Activated CD4-positive, alpha-beta T cell treated with anti-CD3 and anti-CD28 coated beads for 36 hours (primary cell): ENCODE results near the gene TROAP. TPM values are rescaled to one million over a fixed set of nuclear protein-coding genes. Genes with fewer than 3 reads are reported as not detected.

Source experiments
- ATAC-seq: fragments of 200-7000 bp; cut with Tn5 transposase; one replicate; pipeline ENCODE4 v1.10.0; 2021; ENCODE audit warnings: mild to moderate bottlenecking, moderate library complexity
- CTCF ChIA-PET: fragments of 350-600 bp; sonication (Branson Sonifier 250); formaldehyde crosslinking; loops from one replicate; lab custom pipeline; 2021; ENCODE audit warnings: antibody characterized with exemption; lab: Charles Lee
- POLR2A ChIA-PET: fragments of 350-600 bp; sonication (Branson Sonifier 250); formaldehyde crosslinking; loops from one replicate; lab custom pipeline; 2021; ENCODE audit warnings: antibody characterized with exemption, inconsistent platforms; lab: Charles Lee
- DNase-seq: peaks from one replicate; pipeline ENCODE4 v3.0.0-alpha.2; 2020
- H3K27ac Mint-ChIP-seq: one replicate; pipeline ENCODE4 v1.8.0; 2021; ENCODE audit warnings: mixed read lengths
- H3K27me3 Mint-ChIP-seq: one replicate; pipeline ENCODE4 v1.8.0; 2021; ENCODE audit warnings: mixed read lengths
- H3K36me3 Mint-ChIP-seq: one replicate; pipeline ENCODE4 v1.8.0; 2021; ENCODE audit warnings: low read depth, mixed read lengths
- H3K4me1 Mint-ChIP-seq: one replicate; pipeline ENCODE4 v1.8.0; 2021; ENCODE audit warnings: mixed read lengths
- H3K4me3 Mint-ChIP-seq: one replicate; pipeline ENCODE4 v1.8.0; 2021; ENCODE audit warnings: mild to moderate bottlenecking, moderate library complexity, mixed read lengths
- H3K9me3 Mint-ChIP-seq: one replicate; pipeline ENCODE4 v1.8.0; 2021; ENCODE audit warnings: low read depth, mixed read lengths
- intact Hi-C, 2 experiments: fragments of 100-400 bp; cut with DNase I in 1 of 2; cut with micrococcal nuclease in 1 of 2; formaldehyde crosslinking; loops; one replicate each; pipeline versions ENCODE4 v1.14.2 to v1.15.1; 2022 to 2024; cut with DNase I, micrococcal nuclease
- total RNA-seq, 2 experiments: library from RNA; stranded (reverse); gene quantifications; one replicate each; pipeline ENCODE4 v1.2.3, GENCODE V29; 2021

Gene TROAP
- total RNA-seq, 2 experiments from 2014 or later, result 64.5 to 84.3 TPM

GRCh38 chr12:49357103-49357678 is 34.1 kb downstream of the TROAP start:
- H3K4me1 Mint-ChIP-seq, result peaks cover 6% of the 10 kb centered on the region
- ChIA-PET POLR2A (no interaction called here), CTCF (interaction anchor here (0.5 to 14.1 kb wide), 35 partner anchors 8 to 533 kb away, joined by 3 to 374 read pairs (median 6); partner anchors contain the start of genes DNAJC22, PRPH and SPATS2)
- DNase-seq (no peak), ATAC-seq (no peak)
- peaks cover 30% of the 10 kb centered on the region for H3K27me3 Mint-ChIP-seq
- H3K27ac Mint-ChIP-seq, result no peak overlapping the region
- intact Hi-C loops, result loop anchor here in 1 of 2 experiments (5.0 kb wide), 1 partner anchor 265 kb away; the partner anchor contains the start of gene PRPF40B
- H3K36me3 Mint-ChIP-seq, result no peaks in the 10 kb centered on the region
- no peaks in the 10 kb centered on the region for H3K9me3 Mint-ChIP-seq
- H3K4me3 Mint-ChIP-seq, result no peak overlapping the region

- Mint-ChIP-seq H3K27me3 (peaks cover 24% of the 10 kb centered on the region), H3K36me3 (no peaks in the 10 kb centered on the region), H3K9me3 (no peaks in the 10 kb centered on the region), H3K4me3 (no peak overlapping the region), H3K27ac (no peak overlapping the region), H3K4me1 (peaks cover 6% of the 10 kb centered on the region)
- DNase-seq (peak; percentile 71), ATAC-seq (peak; percentile 98)
- ChIA-PET POLR2A (interaction anchor here (0.6 to 1.4 kb wide), 5 partner anchors 8 to 345 kb away, joined by 3 to 12 read pairs (median 3); partner anchors contain the start of gene SPATS2), CTCF (interaction anchor here (0.5 to 14.1 kb wide), 76 partner anchors 9 to 758 kb away, joined by 3 to 374 read pairs (median 5); partner anchors contain the start of genes C1QL4, DNAJC22, KCNH3 and PRPH)
- intact Hi-C loops, result loop anchor here (1.0 to 5.0 kb wide), 3 partner anchors 156 to 264 kb away; partner anchors contain the start of gene PRPF40B (in 1 of the 2)
Observed at GRCh38 chr12:49358483-49359141, 35.6 kb downstream of the TROAP start.

GRCh38 chr12:49359671-49360070 is 36.6 kb downstream of the TROAP start:
- Mint-ChIP-seq H3K27me3 (peaks cover 21% of the 10 kb centered on the region), H3K36me3 (no peaks in the 10 kb centered on the region), H3K4me1 (peaks cover 6% of the 10 kb centered on the region), H3K4me3 (no peak overlapping the region), H3K27ac (no peak overlapping the region), H3K9me3 (no peaks in the 10 kb centered on the region)
- ChIA-PET POLR2A (interaction anchor here (0.9 to 1.1 kb wide), 2 partner anchors 37 to 155 kb away, joined by 3 read pairs; no protein-coding TSS in a partner anchor), CTCF (interaction anchor here (0.6 to 14.1 kb wide), 29 partner anchors 9 to 345 kb away, joined by 3 to 374 read pairs (median 5); partner anchors contain the start of genes C1QL4 and SPATS2)
- intact Hi-C loops, result loop anchor here in 1 of 2 experiments (5.0 kb wide), 1 partner anchor 263 kb away; the partner anchor contains the start of gene PRPF40B
- ATAC-seq, result no peak
- DNase-seq, result no peak

GRCh38 chr12:49362077-49362476 is 39.0 kb downstream of the TROAP start:
- DNase-seq (no peak), ATAC-seq (no peak)
- H3K36me3 Mint-ChIP-seq, result no peaks in the 10 kb centered on the region
- H3K27ac Mint-ChIP-seq, result no peak overlapping the region
- ChIA-PET CTCF (interaction anchor here (1.0 to 14.1 kb wide), 7 partner anchors 8 to 215 kb away, joined by 3 to 374 read pairs (median 4); partner anchors contain the start of gene DNAJC22), POLR2A (no interaction called here)
- H3K4me1 Mint-ChIP-seq, result peaks cover 9% of the 10 kb centered on the region
- intact Hi-C loops, result no loop called here
- H3K9me3 Mint-ChIP-seq, result no peaks in the 10 kb centered on the region
- peaks cover 16% of the 10 kb centered on the region for H3K27me3 Mint-ChIP-seq
- no peak overlapping the region for H3K4me3 Mint-ChIP-seq

GRCh38 chr12:49364989-49365388 is 41.9 kb downstream of the TROAP start:
- no peak for ATAC-seq
- Mint-ChIP-seq H3K4me1 (peaks cover 25% of the 10 kb centered on the region), H3K36me3 (no peaks in the 10 kb centered on the region), H3K4me3 (peak overlapping the region; percentile 97), H3K9me3 (no peaks in the 10 kb centered on the region), H3K27ac (no peak overlapping the region), H3K27me3 (peaks cover 2% of the 10 kb centered on the region)
- ChIA-PET POLR2A (interaction anchor here (3.1 kb wide), 1 partner anchor 376 kb away, joined by 10 read pairs; the partner anchor contains the start of gene TMBIM6), CTCF (interaction anchor here (0.6 to 14.1 kb wide), 7 partner anchors 12 to 437 kb away, joined by 3 to 374 read pairs (median 6); partner anchors contain the start of genes DNAJC22 and TROAP)
- intact Hi-C loops, result loop anchor here in 1 of 2 experiments (5.0 kb wide), 1 partner anchor 202 kb away; the partner anchor contains the start of gene MCRS1
- no peak for DNase-seq

GRCh38 chr12:49365542-49365941 is 42.5 kb downstream of the TROAP start:
- DNase-seq, result no peak
- peak overlapping the region; percentile 99 for H3K27ac Mint-ChIP-seq
- CTCF ChIA-PET, result interaction anchor here (1.1 to 14.1 kb wide), 11 partner anchors 7 to 148 kb away, joined by 3 to 374 read pairs (median 6); partner anchors contain the start of genes DNAJC22, PRPH and TROAP
- POLR2A ChIA-PET, result interaction anchor here (1.2 to 3.1 kb wide), 3 partner anchors 43 to 500 kb away, joined by 4 to 10 read pairs (median 10); partner anchors contain the start of genes RND1, TMBIM6 and TROAP
- H3K27me3 Mint-ChIP-seq, result peaks cover 2% of the 10 kb centered on the region
- H3K4me1 Mint-ChIP-seq, result peaks cover 25% of the 10 kb centered on the region
- peak overlapping the region; percentile 97 for H3K4me3 Mint-ChIP-seq
- no peak for ATAC-seq
- no peaks in the 10 kb centered on the region for H3K36me3 Mint-ChIP-seq
- intact Hi-C loops, result loop anchor here in 1 of 2 experiments (5.0 kb wide), 1 partner anchor 202 kb away; the partner anchor contains the start of gene MCRS1
- no peaks in the 10 kb centered on the region for H3K9me3 Mint-ChIP-seq

GRCh38 chr12:49366096-49366651 is 43.1 kb downstream of the TROAP start:
- POLR2A ChIA-PET, result interaction anchor here (0.7 to 3.1 kb wide), 9 partner anchors 8 to 500 kb away, joined by 3 to 12 read pairs (median 6); partner anchors contain the start of genes DNAJC22, RND1, TMBIM6 and TROAP
- peak; percentile 11 for ATAC-seq
- peak overlapping the region; percentile 97 for H3K4me3 Mint-ChIP-seq
- H3K4me1 Mint-ChIP-seq, result peaks cover 25% of the 10 kb centered on the region
- H3K9me3 Mint-ChIP-seq, result no peaks in the 10 kb centered on the region
- H3K36me3 Mint-ChIP-seq, result peaks cover 2% of the 10 kb centered on the region
- H3K27me3 Mint-ChIP-seq, result peaks cover 2% of the 10 kb centered on the region
- peak overlapping the region; percentile 99 for H3K27ac Mint-ChIP-seq
- intact Hi-C loops, result loop anchor here (2.0 to 5.0 kb wide), 2 partner anchors 177 to 201 kb away; partner anchors contain the start of genes MCRS1 (in 1 of the 2) and TUBA1A (in 1 of the 2)
- CTCF ChIA-PET, result interaction anchor here (0.6 to 14.1 kb wide), 21 partner anchors 8 to 1144 kb away, joined by 3 to 374 read pairs (median 6); partner anchors contain the start of genes DNAJC22, PRPH and TROAP
- DNase-seq, result peak; percentile 37

GRCh38 chr12:49366652-49367380 is 43.8 kb downstream of the TROAP start:
- peak overlapping the region; percentile 99 for H3K27ac Mint-ChIP-seq
- DNase-seq (peak; percentile 94), ATAC-seq (peak; percentile 86)
- peak overlapping the region; percentile 97 for H3K4me3 Mint-ChIP-seq
- intact Hi-C loops, result loop anchor here (1.0 to 5.0 kb wide), 9 partner anchors 44 to 374 kb away; partner anchors contain the start of genes MCRS1 (in 2 of the 2), FMNL3 (in 1 of the 2), PRPF40B (in 1 of the 2) and TMBIM6 (in 1 of the 2)
- no peaks in the 10 kb centered on the region for H3K27me3 Mint-ChIP-seq
- peaks cover 25% of the 10 kb centered on the region for H3K4me1 Mint-ChIP-seq
- POLR2A ChIA-PET, result interaction anchor here (0.6 to 3.1 kb wide), 14 partner anchors 8 to 537 kb away, joined by 3 to 12 read pairs (median 5); partner anchors contain the start of genes DNAJC22, RND1, TMBIM6 and TROAP
- peaks cover 2% of the 10 kb centered on the region for H3K36me3 Mint-ChIP-seq
- no peaks in the 10 kb centered on the region for H3K9me3 Mint-ChIP-seq
- CTCF ChIA-PET, result interaction anchor here (0.6 to 14.1 kb wide), 28 partner anchors 9 to 1144 kb away, joined by 3 to 374 read pairs (median 4); partner anchors contain the start of genes DNAJC22, MCRS1, PRPH and TROAP

- no peak for ATAC-seq
- intact Hi-C loops, result loop anchor here (1.0 to 5.0 kb wide), 9 partner anchors 44 to 374 kb away; partner anchors contain the start of genes MCRS1 (in 2 of the 2), FMNL3 (in 1 of the 2), PRPF40B (in 1 of the 2) and TMBIM6 (in 1 of the 2)
- H3K27ac Mint-ChIP-seq, result peak within 1 kb of the TSS; percentile 99
Observed at GRCh38 chr12:49367381-49368239, 44.6 kb downstream of the TROAP start, which contains the start of gene SPATS2. TSS of gene SPATS2 (plus strand) at chr12:49367462. CDS start at chr12:49461013, 93,551 bp downstream.

More at GRCh38 chr12:49367381-49368239, 44.6 kb downstream of the TROAP start, which contains the start of gene SPATS2:
- peak within 1 kb of the TSS; percentile 97 for H3K4me3 Mint-ChIP-seq
- H3K36me3 Mint-ChIP-seq, result peaks cover 2% of the 10 kb centered on the region
- no peaks in the 10 kb centered on the region for H3K27me3 Mint-ChIP-seq
- peaks cover 25% of the 10 kb centered on the region for H3K4me1 Mint-ChIP-seq
- no peak for DNase-seq
- ChIA-PET POLR2A (interaction anchor here (0.6 to 3.1 kb wide), 11 partner anchors 9 to 537 kb away, joined by 3 to 12 read pairs (median 6); partner anchors contain the start of genes DNAJC22, TMBIM6 and TROAP), CTCF (interaction anchor here (0.7 to 14.1 kb wide), 21 partner anchors 10 to 321 kb away, joined by 3 to 374 read pairs (median 6); partner anchors contain the start of genes DNAJC22, PRPH and TROAP)
- H3K9me3 Mint-ChIP-seq, result no peaks in the 10 kb centered on the region
